ENCODE data around the gene GRIN3A. TPM values are rescaled to one million over a fixed set of nuclear protein-coding genes. Genes with fewer than 3 reads are reported as not detected.

Gene GRIN3A
- total and polyA plus RNA-seq, 5 experiments from 2014 or later, result 0.05 to 0.12 (median 0.09) TPM; not detected in 2

DNA sequence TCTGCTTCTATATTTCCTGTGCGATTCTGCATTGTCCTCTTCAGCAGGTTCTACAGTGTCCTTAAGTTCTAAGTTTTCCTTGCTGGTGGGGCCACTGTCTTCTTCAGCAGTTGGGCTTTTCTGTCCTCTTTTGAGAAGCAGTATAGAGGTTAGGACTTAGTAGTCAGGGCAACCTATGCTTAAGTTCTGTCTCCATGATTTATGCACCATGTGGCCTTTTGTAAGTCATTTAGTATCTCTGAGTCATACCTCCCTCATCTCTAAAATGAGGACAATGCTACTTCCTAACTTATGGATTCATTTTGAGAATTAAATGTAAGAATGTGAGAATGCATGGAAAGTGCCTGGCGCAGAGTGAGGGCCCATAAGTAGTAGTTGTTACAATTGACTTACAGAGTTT, 46.8 kb downstream of the GRIN3A start:
- Mint-ChIP-seq H3K27me3 (peaks cover 1 to 37% (median 8%) of the 10 kb centered on the region in 5 donors), H3K27ac (no peak overlapping the region), H3K36me3 (no peaks in the 10 kb centered on the region), H3K4me3 (no peak overlapping the region), H3K4me1 (no peaks in the 10 kb centered on the region), H3K9me3 (no peaks in the 10 kb centered on the region)
- no peak for ATAC-seq
- no peak for DNase-seq
- POLR2A ChIA-PET, result no interaction called here

- Mint-ChIP-seq H3K36me3 (no peaks in the 10 kb centered on the region), H3K9me3 (peaks cover 0 to 2% (median 0%) of the 10 kb centered on the region in 9 donors), H3K4me3 (no peak overlapping the region), H3K4me1 (no peaks in the 10 kb centered on the region), H3K27ac (no peak overlapping the region), H3K27me3 (peaks cover 1 to 23% (median 7%) of the 10 kb centered on the region in 5 donors)
- no peak for DNase-seq
- POLR2A ChIA-PET, result no interaction called here
- no peak for ATAC-seq
Observed at GRCh38 chr9:101689039-101689438, 49.4 kb downstream of the GRIN3A start.

GRCh38 chr9:101684665-101685064, 53.8 kb downstream of the GRIN3A start:
- DNase-seq (no peak), ATAC-seq (no peak)
- POLR2A ChIA-PET, result no interaction called here
- Mint-ChIP-seq H3K9me3 (peaks cover 0 to 2% (median 0%) of the 10 kb centered on the region in 9 donors), H3K4me1 (no peaks in the 10 kb centered on the region), H3K27me3 (peaks cover 1 to 26% (median 8%) of the 10 kb centered on the region in 5 donors), H3K36me3 (no peaks in the 10 kb centered on the region), H3K4me3 (no peak overlapping the region), H3K27ac (no peak overlapping the region)

- Mint-ChIP-seq H3K27ac (no peak overlapping the region), H3K36me3 (no peaks in the 10 kb centered on the region), H3K9me3 (peaks cover 0 to 2% (median 0%) of the 10 kb centered on the region in 9 donors), H3K27me3 (peaks cover 0 to 26% (median 11%) of the 10 kb centered on the region in 5 donors), H3K4me1 (no peaks in the 10 kb centered on the region), H3K4me3 (no peak overlapping the region)
- POLR2A ChIA-PET, result no interaction called here
- ATAC-seq, result no peak
- no peak for DNase-seq
Observed at GRCh38 chr9:101683236-101683635, 55.2 kb downstream of the GRIN3A start.

- H3K27ac Mint-ChIP-seq, result no peak overlapping the region
- POLR2A ChIA-PET, result no interaction called here
- ATAC-seq, result no peak
Observed at GRCh38 chr9:101677861-101678260, 60.6 kb downstream of the GRIN3A start.

GRCh38 chr9:101675341-101675740, 63.1 kb downstream of the GRIN3A start:
- Mint-ChIP-seq H3K36me3 (no peaks in the 10 kb centered on the region), H3K9me3 (no peaks in the 10 kb centered on the region), H3K27ac (no peak overlapping the region), H3K27me3 (peaks cover 0 to 4% (median under 1%) of the 10 kb centered on the region in 5 donors), H3K4me3 (no peak overlapping the region), H3K4me1 (no peaks in the 10 kb centered on the region)
- ATAC-seq (no peak), DNase-seq (no peak)
- POLR2A ChIA-PET, result no interaction called here

More at GRCh38 chr9:101677861-101678260, 60.6 kb downstream of the GRIN3A start:
- Mint-ChIP-seq H3K27me3 (peaks cover 0 to 7% (median 0%) of the 10 kb centered on the region in 5 donors), H3K36me3 (no peaks in the 10 kb centered on the region), H3K9me3 (no peaks in the 10 kb centered on the region), H3K4me3 (no peak overlapping the region), H3K4me1 (no peaks in the 10 kb centered on the region)
- DNase-seq, result no peak

GRCh38 chr9:101674165-101674564, 64.3 kb downstream of the GRIN3A start:
- Mint-ChIP-seq H3K36me3 (no peaks in the 10 kb centered on the region), H3K4me1 (no peaks in the 10 kb centered on the region), H3K27me3 (peaks cover 0 to 13% (median 3%) of the 10 kb centered on the region in 5 donors), H3K27ac (no peak overlapping the region), H3K4me3 (no peak overlapping the region), H3K9me3 (no peaks in the 10 kb centered on the region)
- POLR2A ChIA-PET, result no interaction called here
- DNase-seq (no peak), ATAC-seq (no peak)

GRCh38 chr9:101673642-101674041, 64.8 kb downstream of the GRIN3A start:
- H3K4me1 Mint-ChIP-seq, result no peaks in the 10 kb centered on the region
- no peak for ATAC-seq
- no peaks in the 10 kb centered on the region for H3K9me3 Mint-ChIP-seq
- peaks cover 0 to 17% (median 1%) of the 10 kb centered on the region in 5 donors for H3K27me3 Mint-ChIP-seq
- H3K36me3 Mint-ChIP-seq, result no peaks in the 10 kb centered on the region
- H3K27ac Mint-ChIP-seq, result no peak overlapping the region
- no peak for DNase-seq
- H3K4me3 Mint-ChIP-seq, result no peak overlapping the region
- POLR2A ChIA-PET, result no interaction called here

DNA sequence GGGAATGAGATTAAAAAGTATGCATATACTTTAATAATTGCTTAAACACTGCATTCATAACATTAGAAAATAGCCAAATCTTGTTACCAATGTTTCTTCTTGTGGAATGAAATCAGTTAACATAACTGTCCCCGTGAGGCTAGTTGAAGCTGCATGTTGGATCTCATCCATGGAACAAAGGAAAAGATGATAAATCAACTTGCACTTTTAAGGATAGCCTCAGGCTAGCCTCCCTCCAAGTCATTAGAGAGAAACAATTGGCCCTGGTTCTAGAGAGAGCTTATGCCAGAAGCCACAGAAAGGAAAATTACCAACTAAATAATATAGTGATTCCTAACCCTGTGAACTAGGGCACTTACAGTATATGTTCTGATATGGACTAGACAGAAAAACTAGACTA, 66.9 kb downstream of the GRIN3A start:
- Mint-ChIP-seq H3K36me3 (no peaks in the 10 kb centered on the region), H3K4me1 (no peaks in the 10 kb centered on the region), H3K27ac (no peak overlapping the region), H3K27me3 (peaks cover under 1 to 17% (median 1%) of the 10 kb centered on the region in 5 donors), H3K9me3 (no peaks in the 10 kb centered on the region), H3K4me3 (no peak overlapping the region)
- no peak for DNase-seq
- ATAC-seq, result no peak
- POLR2A ChIA-PET, result no interaction called here

- no peak overlapping the region for H3K27ac Mint-ChIP-seq
- no peaks in the 10 kb centered on the region for H3K9me3 Mint-ChIP-seq
- POLR2A ChIA-PET, result no interaction called here
- no peaks in the 10 kb centered on the region for H3K4me1 Mint-ChIP-seq
- DNase-seq, result no peak
- H3K27me3 Mint-ChIP-seq, result peaks cover 1 to 18% (median 5%) of the 10 kb centered on the region in 5 donors
- H3K36me3 Mint-ChIP-seq, result no peaks in the 10 kb centered on the region
- H3K4me3 Mint-ChIP-seq, result no peak overlapping the region
- ATAC-seq, result no peak
Observed at GRCh38 chr9:101668421-101668820, 70.0 kb downstream of the GRIN3A start.

GRCh38 chr9:101664453-101664852, 74.0 kb downstream of the GRIN3A start:
- no peak for ATAC-seq
- Mint-ChIP-seq H3K9me3 (no peaks in the 10 kb centered on the region), H3K36me3 (no peaks in the 10 kb centered on the region), H3K4me1 (no peaks in the 10 kb centered on the region), H3K4me3 (no peak overlapping the region), H3K27ac (no peak overlapping the region), H3K27me3 (peaks cover 1 to 18% (median 9%) of the 10 kb centered on the region in 5 donors)
- POLR2A ChIA-PET, result no interaction called here
- no peak for DNase-seq

- no peaks in the 10 kb centered on the region for H3K36me3 Mint-ChIP-seq
- no peaks in the 10 kb centered on the region for H3K4me1 Mint-ChIP-seq
- POLR2A ChIA-PET, result no interaction called here
- peaks cover 6 to 59% (median 17%) of the 10 kb centered on the region in 5 donors for H3K27me3 Mint-ChIP-seq
- H3K4me3 Mint-ChIP-seq, result no peak overlapping the region
- no peak overlapping the region for H3K27ac Mint-ChIP-seq
- DNase-seq, result no peak
- H3K9me3 Mint-ChIP-seq, result no peaks in the 10 kb centered on the region
- no peak for ATAC-seq
Observed at GRCh38 chr9:101652601-101653175, 85.8 kb downstream of the GRIN3A start.

DNA sequence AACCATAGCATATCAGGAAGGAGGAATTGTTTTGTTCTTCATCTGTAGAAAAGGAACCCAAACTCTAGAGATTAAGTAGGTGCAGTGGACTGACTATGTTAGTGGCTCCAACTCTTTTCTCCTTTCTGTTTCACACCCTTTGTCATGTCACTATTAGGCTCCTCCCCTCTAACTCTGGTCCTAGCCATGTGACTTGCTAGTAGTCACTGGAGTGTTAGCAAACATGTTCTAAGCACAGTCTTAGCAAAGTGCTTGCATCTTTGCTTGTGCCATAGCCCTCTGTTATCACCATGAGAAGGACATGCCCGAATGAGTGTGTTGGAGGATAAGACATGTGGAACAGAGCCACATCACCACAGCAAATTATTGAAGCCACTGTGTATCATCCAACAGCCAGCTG, 88.3 kb downstream of the GRIN3A start:
- peaks cover 0 to 3% (median 0%) of the 10 kb centered on the region in 9 donors for H3K9me3 Mint-ChIP-seq
- no peak overlapping the region for H3K27ac Mint-ChIP-seq
- H3K36me3 Mint-ChIP-seq, result no peaks in the 10 kb centered on the region
- H3K27me3 Mint-ChIP-seq, result peaks cover 4 to 43% (median 13%) of the 10 kb centered on the region in 5 donors
- H3K4me3 Mint-ChIP-seq, result no peak overlapping the region
- POLR2A ChIA-PET, result no interaction called here
- no peaks in the 10 kb centered on the region for H3K4me1 Mint-ChIP-seq
- DNase-seq (no peak), ATAC-seq (no peak)

DNA sequence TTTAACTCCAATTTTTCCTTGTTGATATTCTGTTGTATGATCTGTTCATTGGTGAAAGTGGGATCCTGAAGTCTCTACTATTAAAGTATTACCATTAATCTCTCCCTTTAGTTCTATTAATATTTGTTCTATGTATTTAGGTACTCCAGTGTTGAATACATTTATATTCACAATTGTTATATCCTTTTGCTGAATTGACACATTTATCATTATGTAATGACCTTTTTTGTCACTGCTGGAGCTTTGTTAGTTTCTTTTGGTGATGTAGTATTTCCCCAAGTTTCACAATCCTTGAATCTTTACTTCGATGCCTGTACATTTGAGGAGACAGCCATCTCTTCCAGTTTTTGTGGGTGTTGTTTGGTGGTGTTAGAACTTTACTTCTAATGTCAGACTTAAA, 90.0 kb downstream of the GRIN3A start:
- Mint-ChIP-seq H3K27me3 (peaks cover 4 to 33% (median 8%) of the 10 kb centered on the region in 5 donors), H3K4me3 (no peak overlapping the region), H3K9me3 (peaks cover 0 to 5% (median 0%) of the 10 kb centered on the region in 9 donors), H3K36me3 (no peaks in the 10 kb centered on the region), H3K27ac (no peak overlapping the region), H3K4me1 (no peaks in the 10 kb centered on the region)
- ATAC-seq (no peak), DNase-seq (no peak)
- POLR2A ChIA-PET, result no interaction called here

All from naive thymus-derived CD8-positive, alpha-beta T cell (primary cell).